Stimulated activated CD4-positive, alpha-beta T cell treated with anti-CD3 and anti-CD28 coated beads, Interleukin-4, amount 100 ng/mL, for 4 hours (primary cell): ENCODE results near the gene DUSP2.

ENCODE experiments used
- DNase-seq, 2 experiments: peaks; one replicate each; pipeline ENCODE4 v3.0.0-alpha.2; 2020

The DUSP2 gene

DNA sequence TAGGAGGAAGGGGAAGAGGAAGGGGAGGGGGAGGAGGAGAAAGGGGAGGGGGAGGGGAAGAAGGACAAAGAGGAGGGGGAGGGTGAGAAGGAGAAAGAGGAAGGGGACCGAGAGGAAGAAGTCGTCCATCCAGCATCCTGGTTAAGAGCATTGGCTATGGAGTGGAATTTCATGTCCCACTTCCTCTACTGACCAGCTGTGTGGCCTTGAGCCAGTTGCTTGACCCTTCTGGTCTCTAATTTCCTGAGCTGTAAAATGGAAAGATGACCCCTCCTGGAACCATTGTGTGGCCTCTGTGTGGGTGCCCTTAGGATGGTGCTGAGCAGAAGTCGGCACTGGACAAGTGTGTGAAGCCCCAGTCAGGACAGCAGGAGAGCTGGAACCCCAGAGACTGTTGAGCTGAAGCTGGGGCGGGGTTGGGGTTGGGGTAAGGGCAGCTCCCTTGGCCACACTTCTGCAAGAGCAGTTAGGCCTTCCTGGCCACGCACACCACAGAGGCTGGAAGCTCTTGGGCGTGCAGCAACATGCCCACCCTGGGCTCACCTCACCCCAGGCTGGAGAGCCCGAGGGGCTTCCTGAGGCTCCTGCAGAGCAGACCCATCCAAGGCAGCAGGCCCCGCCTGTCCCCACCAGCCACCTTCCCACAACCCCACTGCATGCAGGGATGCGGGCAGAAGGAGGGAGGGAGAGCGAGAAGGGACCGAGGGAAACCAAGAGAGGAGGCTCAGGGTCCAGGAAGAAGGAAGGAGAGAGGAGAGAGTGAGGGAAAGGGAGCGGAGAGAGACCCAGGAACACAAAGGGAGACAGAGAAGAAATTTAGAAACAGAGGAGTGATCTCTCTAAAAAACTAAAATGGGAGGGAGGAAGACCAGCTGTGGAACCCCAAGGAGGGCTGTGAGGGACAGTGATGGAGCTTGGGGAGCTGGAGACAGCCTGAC, 45.1 kb downstream of the DUSP2 start:
- DNase-seq, result no peak

DNA sequence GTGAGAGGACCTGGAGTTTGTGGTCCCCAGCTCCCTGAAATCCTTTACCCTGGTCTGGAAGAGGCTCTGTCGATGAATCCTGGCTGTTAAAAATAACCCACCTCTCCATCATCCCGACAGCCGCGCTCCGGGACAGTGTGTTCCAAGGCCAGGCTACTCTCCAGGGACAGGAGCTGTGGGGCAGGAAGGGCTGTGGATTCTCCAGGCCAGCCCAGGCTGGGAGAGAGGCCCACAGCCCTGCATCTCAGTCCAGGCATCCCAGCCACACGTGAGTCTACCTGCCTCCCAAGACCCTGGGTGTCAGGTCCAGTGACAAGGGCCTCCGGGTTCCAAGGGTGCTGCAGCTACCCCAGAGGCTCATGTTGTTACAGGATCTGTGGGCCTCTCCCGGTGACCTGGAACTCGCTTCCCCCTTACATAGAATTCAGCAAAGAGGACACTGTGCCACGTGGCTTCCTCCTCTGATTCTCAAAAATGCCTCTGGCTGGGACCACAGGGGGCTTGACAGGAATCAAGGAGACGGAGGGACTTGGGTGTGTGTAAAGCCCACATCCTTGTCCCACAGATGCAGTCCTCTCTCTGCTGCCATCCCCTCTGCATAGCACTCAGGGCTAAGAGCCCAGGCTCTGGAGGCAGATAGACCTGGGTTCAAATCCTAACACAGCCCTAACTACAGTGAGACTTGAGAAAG, 46.2 kb downstream of the DUSP2 start:
- no peak for DNase-seq

DNA sequence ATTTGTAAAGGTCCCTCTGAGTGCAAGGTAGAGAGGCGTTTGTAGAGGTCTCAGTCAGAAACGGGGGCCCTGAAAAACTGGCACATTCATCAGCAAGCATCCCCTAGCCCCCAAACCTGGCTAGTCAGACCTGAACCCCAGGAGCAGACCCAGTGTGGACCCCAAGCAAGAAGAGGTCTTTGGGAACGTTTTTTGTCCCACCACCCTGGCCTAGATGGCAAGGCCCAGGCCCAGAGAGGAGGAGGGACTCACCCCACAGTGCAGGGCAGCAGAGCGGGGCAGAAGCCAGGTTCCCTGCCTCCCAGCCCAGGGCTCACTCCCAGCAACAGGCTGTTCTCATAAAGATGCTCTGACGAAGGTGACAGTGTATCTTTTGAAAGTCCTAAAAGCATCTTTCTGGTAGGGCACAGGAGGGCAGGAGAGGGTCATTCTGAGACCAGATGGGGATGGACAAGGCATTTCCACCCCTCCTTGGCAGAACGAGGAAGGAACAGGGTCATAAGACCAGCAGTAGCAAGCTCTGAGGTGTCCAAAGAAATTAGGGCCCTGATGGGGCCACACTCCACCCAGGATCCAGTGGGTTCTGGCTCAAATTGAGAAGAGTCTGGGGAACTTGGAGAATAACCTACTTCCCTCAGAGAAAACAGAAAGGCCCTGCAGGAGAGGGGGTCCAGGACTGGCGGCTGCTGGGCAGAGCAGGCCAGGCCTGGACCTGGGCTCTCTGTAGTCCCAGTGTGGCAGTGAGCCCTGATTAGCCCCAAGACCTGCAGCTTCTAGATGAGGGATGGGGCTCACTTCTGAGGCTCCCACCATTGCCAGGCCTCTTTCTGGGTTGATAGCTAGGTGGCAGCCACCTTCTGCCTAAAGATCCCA, 47.1 kb downstream of the DUSP2 start:
- no peak for DNase-seq

- DNase-seq, result no peak
Observed at GRCh38 chr2:96097441-96097840, 47.8 kb downstream of the DUSP2 start.

- DNase-seq, result no peak
Observed at GRCh38 chr2:96095116-96095636, 50.1 kb downstream of the DUSP2 start.

DNA sequence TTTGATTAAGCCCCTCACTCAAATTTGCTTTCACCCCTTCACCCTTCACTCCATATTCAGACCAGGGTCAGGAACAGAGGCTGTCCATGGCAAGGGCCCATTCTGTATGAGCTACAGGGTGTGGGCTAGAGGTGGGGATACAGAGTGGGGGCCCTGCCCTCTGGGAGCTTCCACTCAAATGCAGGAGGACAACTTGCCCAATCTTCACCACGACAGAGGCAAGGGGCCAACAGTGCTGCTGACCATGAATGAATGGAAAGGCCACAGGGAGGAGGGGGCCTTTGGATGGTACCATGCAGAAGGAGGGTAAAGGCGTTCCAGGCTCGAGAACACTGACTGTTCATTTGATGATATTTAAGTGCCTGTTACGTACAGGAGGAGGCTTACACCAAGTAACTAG, 51.7 kb downstream of the DUSP2 start:
- DNase-seq, result no peak
